IPS-20b (cell line): Measurements from ENCODE around the gene NUP188.
A peak's percentile ranks its signal among the peaks of the same experiment; 100 is the strongest.

Experiments used
- H3K27ac ChIP-seq: one replicate; pipeline ENCODE4 v1.5.1; 2013; ENCODE audit warnings: low read length
- H3K27me3 ChIP-seq: 2 replicates; pipeline ENCODE4 v1.6.1; 2013; ENCODE audit warnings: mild to moderate bottlenecking, low read length, inconsistent platforms; ENCODE audit not compliant: insufficient read depth
- H3K36me3 ChIP-seq: 2 replicates; pipeline ENCODE4 v1.6.1; 2013; ENCODE audit warnings: low read depth, mild to moderate bottlenecking, inconsistent platforms, low read length, moderate library complexity; ENCODE audit not compliant: insufficient read depth
- H3K4me1 ChIP-seq: 2 replicates; pipeline ENCODE4 v1.6.1; 2013; ENCODE audit warnings: mild to moderate bottlenecking, control low read depth, inconsistent platforms, low read length, moderate library complexity; ENCODE audit not compliant: insufficient read depth
- H3K4me3 ChIP-seq: 2 replicates; pipeline ENCODE4 v1.5.1; 2013; ENCODE audit warnings: mild to moderate bottlenecking, low read length, inconsistent platforms
- H3K9ac ChIP-seq: 2 replicates; pipeline ENCODE4 v1.6.1; 2013; ENCODE audit warnings: low read depth, mild to moderate bottlenecking, inconsistent platforms, low read length, moderate library complexity
- H3K9me3 ChIP-seq: 2 replicates; pipeline ENCODE4 v1.6.1; 2013; ENCODE audit warnings: mild to moderate bottlenecking, low read depth, low read length, inconsistent platforms; ENCODE audit not compliant: insufficient read depth

Gene NUP188

DNA sequence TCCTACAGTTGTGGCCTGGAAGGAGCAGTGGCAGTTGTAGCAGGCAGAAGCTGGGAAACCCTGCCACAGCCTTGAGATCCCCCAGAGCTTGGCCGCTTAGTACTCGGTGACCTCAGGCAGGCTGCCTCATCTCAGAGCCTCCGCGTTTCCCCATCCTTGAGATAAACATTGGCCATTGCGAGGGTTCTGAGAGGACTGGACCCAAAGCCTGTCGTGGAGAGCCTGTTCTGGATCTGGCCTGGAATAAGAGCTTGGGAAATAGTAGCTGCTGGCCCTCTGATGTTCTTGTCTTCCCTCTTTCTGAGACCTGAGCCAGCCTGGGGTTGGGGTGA is 90.2 kb downstream of the NUP188 start:
- Histone ChIP-seq H3K9ac (peak overlapping the region; percentile 88; the same call in 1 of the 2 replicates), H3K36me3 (peaks cover 19% of the 10 kb centered on the region), H3K4me1 (peaks cover 6% of the 10 kb centered on the region; the same call in 1 of the 2 replicates), H3K4me3 (peak overlapping the region; percentile 88), H3K9me3 (no peaks in the 10 kb centered on the region), H3K27me3 (no peaks in the 10 kb centered on the region), H3K27ac (no peak overlapping the region)

DNA sequence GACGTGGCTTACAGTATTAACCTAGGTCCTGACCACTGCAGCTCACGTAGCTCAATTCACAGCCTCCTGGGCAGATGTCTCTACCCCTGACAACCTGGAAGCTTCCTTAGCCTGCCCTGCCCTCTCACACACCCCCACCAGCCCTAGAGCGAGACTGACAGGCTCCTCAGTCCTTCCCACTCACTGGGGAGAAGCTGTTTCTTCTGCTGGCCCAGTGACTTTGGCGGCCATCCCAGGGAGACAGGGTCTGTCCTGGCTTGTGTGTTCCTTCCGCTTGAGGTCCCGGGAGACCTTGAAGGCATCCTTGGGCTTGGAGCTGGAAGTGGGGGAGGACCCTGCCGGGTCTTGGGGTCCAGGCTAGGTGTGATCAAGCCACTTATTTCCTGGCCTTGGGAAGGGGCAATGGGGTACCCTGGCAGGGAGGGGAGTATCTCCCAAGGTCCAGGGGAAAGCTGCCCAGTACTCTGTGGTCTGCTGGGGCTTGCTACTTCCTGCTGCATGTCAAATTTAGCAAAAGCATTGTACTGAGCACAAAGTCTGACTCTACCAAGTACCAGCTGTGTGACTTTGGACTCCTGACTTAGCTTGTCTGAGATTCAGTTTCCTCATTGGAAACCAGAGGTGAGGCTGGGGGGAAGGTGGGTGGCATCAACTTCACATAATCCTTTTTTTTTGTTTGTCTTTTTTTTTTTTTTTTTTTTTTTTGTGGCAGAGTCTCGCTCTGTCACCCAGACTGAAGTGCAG is 90.8 kb downstream of the NUP188 start:
- peaks cover 22% of the 10 kb centered on the region for H3K36me3 ChIP-seq
- no peak overlapping the region for H3K27ac ChIP-seq
- no peaks in the 10 kb centered on the region for H3K9me3 ChIP-seq
- no peaks in the 10 kb centered on the region for H3K27me3 ChIP-seq
- H3K4me3 ChIP-seq: no peak overlapping the region
- H3K4me1 ChIP-seq: peaks cover 6% of the 10 kb centered on the region; the same call in 1 of the 2 replicates
- H3K9ac ChIP-seq: no peak overlapping the region

- H3K4me3 ChIP-seq: no peak overlapping the region
- no peak overlapping the region for H3K27ac ChIP-seq
- H3K9me3 ChIP-seq: no peaks in the 10 kb centered on the region
- H3K4me1 ChIP-seq: peaks cover 6% of the 10 kb centered on the region; the same call in 1 of the 2 replicates
- H3K36me3 ChIP-seq: peaks cover 22% of the 10 kb centered on the region
- H3K9ac ChIP-seq: no peak overlapping the region
- no peaks in the 10 kb centered on the region for H3K27me3 ChIP-seq
Observed at GRCh38 chr9:129040113-129040643, 92.7 kb downstream of the NUP188 start.

DNA sequence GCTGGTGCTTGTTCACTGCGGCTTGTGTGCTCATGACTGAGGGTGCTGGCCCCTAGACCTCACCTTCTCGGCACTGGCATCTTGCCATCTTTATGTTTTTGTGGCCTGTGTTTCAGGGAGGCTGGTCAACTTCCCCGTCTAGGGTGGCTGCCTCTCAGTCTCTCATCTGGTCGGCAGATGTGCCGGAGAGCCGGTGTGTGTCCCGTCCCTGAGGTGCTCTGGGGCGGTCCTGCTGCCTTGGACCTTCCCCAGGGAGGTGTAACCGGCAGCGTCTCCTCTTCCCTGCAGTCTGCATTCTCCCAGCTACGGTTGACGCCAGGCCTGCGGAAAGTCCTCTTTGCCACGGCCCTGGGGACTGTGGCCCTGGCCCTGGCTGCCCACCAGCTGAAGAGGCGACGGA is 94.5 kb downstream of the NUP188 start:
- Histone ChIP-seq H3K9me3 (no peaks in the 10 kb centered on the region), H3K27me3 (no peaks in the 10 kb centered on the region), H3K4me3 (no peak overlapping the region), H3K4me1 (peaks cover 6% of the 10 kb centered on the region; the same call in 1 of the 2 replicates), H3K9ac (no peak overlapping the region), H3K36me3 (peaks cover 27% of the 10 kb centered on the region), H3K27ac (no peak overlapping the region)

GRCh38 chr9:129052592-129052991 is 105.1 kb downstream of the NUP188 start:
- H3K27me3 ChIP-seq: no peaks in the 10 kb centered on the region
- H3K9me3 ChIP-seq: no peaks in the 10 kb centered on the region
- H3K27ac ChIP-seq: no peak overlapping the region
- H3K4me3 ChIP-seq: no peak overlapping the region
- H3K9ac ChIP-seq: no peak overlapping the region
- peaks cover 22% of the 10 kb centered on the region for H3K36me3 ChIP-seq
- no peaks in the 10 kb centered on the region for H3K4me1 ChIP-seq

DNA sequence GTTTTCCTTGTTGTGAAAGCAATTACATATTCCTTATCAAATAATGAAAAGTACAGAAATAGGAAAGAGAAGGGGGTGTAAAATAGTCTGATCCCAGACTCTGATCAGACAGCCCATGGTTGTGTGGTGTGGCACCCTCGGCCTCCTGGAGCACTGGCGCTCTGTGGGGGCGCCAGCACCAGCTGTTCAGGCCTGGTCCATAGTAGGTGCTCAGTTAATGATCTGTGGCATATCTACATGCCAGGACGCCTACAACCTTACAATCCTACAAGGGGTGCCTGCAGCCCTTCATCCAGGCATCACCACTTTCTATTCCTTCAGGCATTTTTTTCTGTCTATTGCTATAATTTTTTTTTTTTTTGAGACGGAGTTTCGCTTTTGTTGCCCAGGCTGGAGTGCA is 105.5 kb downstream of the NUP188 start:
- peaks cover 21% of the 10 kb centered on the region for H3K36me3 ChIP-seq
- H3K4me3 ChIP-seq: no peak overlapping the region
- no peaks in the 10 kb centered on the region for H3K4me1 ChIP-seq
- no peaks in the 10 kb centered on the region for H3K27me3 ChIP-seq
- H3K27ac ChIP-seq: no peak overlapping the region
- no peaks in the 10 kb centered on the region for H3K9me3 ChIP-seq
- H3K9ac ChIP-seq: no peak overlapping the region

GRCh38 chr9:129054163-129054851 is 106.8 kb downstream of the NUP188 start:
- H3K9ac ChIP-seq: no peak overlapping the region
- H3K27ac ChIP-seq: no peak overlapping the region
- H3K4me3 ChIP-seq: no peak overlapping the region
- no peaks in the 10 kb centered on the region for H3K9me3 ChIP-seq
- peaks cover 11% of the 10 kb centered on the region for H3K36me3 ChIP-seq
- H3K27me3 ChIP-seq: no peaks in the 10 kb centered on the region
- no peaks in the 10 kb centered on the region for H3K4me1 ChIP-seq
